Caco-2 (cell line): Measurements from ENCODE around the gene NOS3. TPM values are rescaled to one million over a fixed set of nuclear protein-coding genes. Genes with fewer than 3 reads are reported as not detected.

ENCODE experiments used
- BruUV-seq: library from RNA; stranded (reverse); fragments of 400-500 nt; replicated peaks from 2 replicates; lab custom pipeline; 2021; lab: Mats Ljungman, UMichigan
- CTCF ChIA-PET: fragments of 300-600 bp; sonication (Branson Sonifier 250); formaldehyde crosslinking; loops from one replicate; lab custom pipeline; 2022; ENCODE audit warnings: antibody characterized with exemption; lab: Charles Lee
- POLR2A ChIA-PET: fragments of 300-600 bp; sonication (Branson Sonifier 250); formaldehyde crosslinking; loops from one replicate; lab custom pipeline; 2022; ENCODE audit warnings: antibody characterized with exemption; lab: Charles Lee
- DNase-seq, 2 experiments: peaks; one replicate each; pipeline versions ENCODE4 v3.0.0 to v3.0.0-alpha.2; 2020 to 2022
- H3K27me3 ChIP-seq: replicated peaks from 2 replicates; pipeline ENCODE4 v1.6.0; 2011; ENCODE audit warnings: low read length; ENCODE audit not compliant: control insufficient read depth, insufficient read depth
- H3K36me3 ChIP-seq: 2 replicates; pipeline ENCODE4 v1.5.1; 2011; ENCODE audit warnings: low read length; ENCODE audit not compliant: control insufficient read depth, insufficient read depth
- H3K4me1 ChIP-seq: fragments of 250-450 bp; sonication (Bioruptor Pico); 2 replicates; pipeline ENCODE4 v1.5.1; 2020; ENCODE audit warnings: mild to moderate bottlenecking
- H3K4me3 ChIP-seq: 2 replicates; pipeline ENCODE4 v1.5.1; 2011; ENCODE audit warnings: low read depth, mild to moderate bottlenecking, control low read depth, low read length
- H3K9me3 ChIP-seq: fragments of 250-450 bp; sonication (Bioruptor Pico); 2 replicates; pipeline ENCODE4 v1.5.1; 2020; ENCODE audit warnings: mild to moderate bottlenecking, moderate library complexity
- H3K27ac Mint-ChIP-seq: one replicate; pipeline ENCODE4 v1.8.0; 2022; ENCODE audit warnings: mixed read lengths; ENCODE audit not compliant: unreplicated experiment
- H3K27me3 Mint-ChIP-seq: one replicate; pipeline ENCODE4 v1.8.0; 2022; ENCODE audit warnings: mixed read lengths; ENCODE audit not compliant: insufficient read depth, unreplicated experiment
- H3K36me3 Mint-ChIP-seq: one replicate; pipeline ENCODE4 v1.8.0; 2022; ENCODE audit warnings: mild to moderate bottlenecking, mixed read lengths; ENCODE audit not compliant: insufficient read depth, unreplicated experiment
- H3K4me1 Mint-ChIP-seq: one replicate; pipeline ENCODE4 v1.8.0; 2022; ENCODE audit warnings: low read depth, mixed read lengths; ENCODE audit not compliant: unreplicated experiment
- H3K4me3 Mint-ChIP-seq: one replicate; pipeline ENCODE4 v1.8.0; 2022; ENCODE audit warnings: mild to moderate bottlenecking, moderate library complexity, mixed read lengths; ENCODE audit not compliant: unreplicated experiment
- H3K9me3 Mint-ChIP-seq: one replicate; pipeline ENCODE4 v1.8.0; 2022; ENCODE audit warnings: mixed read lengths; ENCODE audit not compliant: unreplicated experiment
- intact Hi-C: fragments of 100-400 bp; cut with micrococcal nuclease; formaldehyde crosslinking; loops from one replicate; pipeline ENCODE4 v1.10.0; 2022; ENCODE audit not compliant: unreplicated experiment
- total RNA-seq: library from RNA; stranded (reverse); gene quantifications from 2 replicates; pipeline ENCODE4 v1.2.3, GENCODE V29; 2022
- TF ChIP-seq, protein P1 (sequence below), 2 experiments: fragments of 200-600 bp in 1 of 2; IDR thresholded peaks; 1 replicate in 1 of 2; 2 replicates in 1 of 2; pipeline versions ENCODE4 v1.5.1 to v1.8.0; 2011 to 2022; ENCODE audit warnings: antibody characterized with exemption in 1 of 2, control low read depth in 1 of 2, inconsistent platforms in 1 of 2, low read depth in 1 of 2, low read length in 1 of 2, mild to moderate bottlenecking in 1 of 2, moderate library complexity in 1 of 2; ENCODE audit not compliant: insufficient read depth in 1 of 2, severe bottlenecking in 1 of 2, unreplicated experiment in 1 of 2

NOS3 gene
- total RNA-seq, 1 experiment from 2014 or later, result 1.1 TPM

- Mint-ChIP-seq H3K27ac (peak within 1 kb of the TSS; percentile 99), H3K4me3 (peak within 1 kb of the TSS; percentile 87), H3K9me3 (no peaks in the 10 kb centered on the region), H3K27me3 (no peaks in the 10 kb centered on the region), H3K36me3 (peaks cover 15% of the 10 kb centered on the region), H3K4me1 (peaks cover 35% of the 10 kb centered on the region)
- H3K9me3 ChIP-seq, result no peaks in the 10 kb centered on the region
- peak within 1 kb of the TSS; percentile 70 for H3K4me3 ChIP-seq
- H3K4me1 ChIP-seq, result peaks cover 30% of the 10 kb centered on the region
- intact Hi-C loops, result loop anchor here (1.0 to 2.0 kb wide), 7 partner anchors 10 to 199 kb away; partner anchors contain the start of genes ABCF2 and TMUB1
- BruUV-seq, result TSS peak; percentile 78
- TF ChIP-seq, protein P1, sequence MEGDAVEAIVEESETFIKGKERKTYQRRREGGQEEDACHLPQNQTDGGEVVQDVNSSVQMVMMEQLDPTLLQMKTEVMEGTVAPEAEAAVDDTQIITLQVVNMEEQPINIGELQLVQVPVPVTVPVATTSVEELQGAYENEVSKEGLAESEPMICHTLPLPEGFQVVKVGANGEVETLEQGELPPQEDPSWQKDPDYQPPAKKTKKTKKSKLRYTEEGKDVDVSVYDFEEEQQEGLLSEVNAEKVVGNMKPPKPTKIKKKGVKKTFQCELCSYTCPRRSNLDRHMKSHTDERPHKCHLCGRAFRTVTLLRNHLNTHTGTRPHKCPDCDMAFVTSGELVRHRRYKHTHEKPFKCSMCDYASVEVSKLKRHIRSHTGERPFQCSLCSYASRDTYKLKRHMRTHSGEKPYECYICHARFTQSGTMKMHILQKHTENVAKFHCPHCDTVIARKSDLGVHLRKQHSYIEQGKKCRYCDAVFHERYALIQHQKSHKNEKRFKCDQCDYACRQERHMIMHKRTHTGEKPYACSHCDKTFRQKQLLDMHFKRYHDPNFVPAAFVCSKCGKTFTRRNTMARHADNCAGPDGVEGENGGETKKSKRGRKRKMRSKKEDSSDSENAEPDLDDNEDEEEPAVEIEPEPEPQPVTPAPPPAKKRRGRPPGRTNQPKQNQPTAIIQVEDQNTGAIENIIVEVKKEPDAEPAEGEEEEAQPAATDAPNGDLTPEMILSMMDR (IDR thresholded peaks at IDR 0.05; ENCODE audit: insufficient read depth in 1 of 2, low read depth in 1 of 2, low read length in 1 of 2, severe bottlenecking in 1 of 2, unreplicated experiment in 1 of 2), result peak; percentile 65 to 67
- H3K36me3 ChIP-seq, result no peaks in the 10 kb centered on the region
- ChIA-PET POLR2A (interaction anchor here (0.5 to 1.9 kb wide), 11 partner anchors 10 to 199 kb away, joined by 3 to 20 read pairs (median 5); partner anchors contain the start of genes ABCF2, FASTK and SLC4A2), CTCF (interaction anchor here (0.6 to 2.0 kb wide), 26 partner anchors 9 to 199 kb away, joined by 3 to 54 read pairs (median 4); partner anchors contain the start of genes ABCF2, ASIC3, CDK5 and SLC4A2)
- no peaks in the 10 kb centered on the region for H3K27me3 ChIP-seq
- DNase-seq, result peak; percentile 100
Measured at GRCh38 chr7:151028131-151028947, 37.5 kb downstream of the NOS3 start, which contains the start of gene ABCB8. TSS of gene ABCB8 (plus strand) at chr7:151028450. CDS start at chr7:151028516, 66 bp downstream.

DNA sequence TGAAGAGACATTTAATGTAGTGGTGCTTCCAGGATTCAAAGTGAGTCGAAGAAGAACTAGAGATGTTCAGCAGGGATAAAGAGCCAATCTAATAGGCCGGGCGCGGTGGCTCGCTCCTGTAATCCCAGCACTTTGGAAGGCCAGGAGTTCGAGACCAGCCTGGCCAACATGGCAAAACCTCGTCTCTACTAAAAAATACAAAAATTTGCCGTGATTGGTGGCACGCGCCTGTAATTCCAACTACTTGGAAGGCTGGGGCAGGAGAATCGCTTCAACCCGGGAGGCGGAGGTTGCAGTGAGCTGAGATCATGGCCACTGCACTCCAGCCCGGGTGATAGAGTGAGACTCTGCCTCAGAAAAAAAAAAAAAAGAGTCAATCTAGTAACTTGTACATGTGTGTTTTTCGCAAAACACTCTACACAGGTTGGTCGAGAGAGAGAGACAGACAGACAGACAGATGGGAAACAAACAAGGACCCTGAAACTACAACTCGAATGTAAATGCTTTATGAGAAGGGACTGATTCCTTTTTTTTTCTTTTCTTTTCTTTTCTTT is 38.2 kb downstream of the NOS3 start:
- Histone ChIP-seq H3K27me3 (no peaks in the 10 kb centered on the region), H3K9me3 (no peaks in the 10 kb centered on the region), H3K4me1 (peaks cover 30% of the 10 kb centered on the region), H3K36me3 (no peaks in the 10 kb centered on the region), H3K4me3 (peak overlapping the region; percentile 70)
- Mint-ChIP-seq H3K36me3 (peaks cover 15% of the 10 kb centered on the region), H3K27ac (peak overlapping the region; percentile 99), H3K4me1 (peaks cover 35% of the 10 kb centered on the region), H3K9me3 (no peaks in the 10 kb centered on the region), H3K27me3 (no peaks in the 10 kb centered on the region), H3K4me3 (peak overlapping the region; percentile 87)
- no peak for DNase-seq
- intact Hi-C loops, result loop anchor here (1.0 to 2.0 kb wide), 7 partner anchors 11 to 198 kb away; partner anchors contain the start of genes ABCF2 and TMUB1
- CTCF ChIA-PET, result interaction anchor here (0.6 to 2.0 kb wide), 16 partner anchors 10 to 198 kb away, joined by 3 to 54 read pairs (median 5); partner anchors contain the start of genes ABCF2, CDK5, SLC4A2 and TMUB1
- POLR2A ChIA-PET, result interaction anchor here (0.7 to 1.9 kb wide), 7 partner anchors 30 to 198 kb away, joined by 3 to 20 read pairs (median 5); partner anchors contain the start of genes ABCF2 and FASTK
- BruUV-seq, result no TSS peak
- TF ChIP-seq, protein P1 (IDR thresholded peaks at IDR 0.05; ENCODE audit: insufficient read depth in 1 of 2, low read depth in 1 of 2, low read length in 1 of 2, severe bottlenecking in 1 of 2, unreplicated experiment in 1 of 2), result peak in 1 of 2 experiments; percentile 25

DNA sequence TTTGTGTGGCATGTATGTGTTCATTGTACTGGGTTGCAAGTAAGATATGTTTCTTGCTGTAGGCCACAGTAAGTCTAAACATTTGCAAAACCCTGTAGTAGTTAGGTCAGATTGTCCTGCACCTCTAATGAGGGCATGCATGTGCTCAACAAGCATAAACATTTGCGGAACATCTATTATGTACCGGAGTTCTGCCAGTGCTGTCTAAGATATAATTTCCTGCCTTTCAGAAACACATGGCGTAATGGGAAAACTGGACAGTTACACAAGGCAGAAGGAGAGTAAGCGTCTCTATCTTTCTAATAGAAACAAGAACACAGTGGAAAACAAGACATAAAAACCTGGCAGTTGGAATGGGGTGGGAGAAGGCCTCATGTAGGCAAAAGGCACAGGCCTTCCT is 40.2 kb downstream of the NOS3 start:
- BruUV-seq, result no TSS peak
- H3K9me3 Mint-ChIP-seq, result no peaks in the 10 kb centered on the region
- H3K27ac Mint-ChIP-seq, result no peak overlapping the region
- Histone ChIP-seq H3K4me3 (no peak overlapping the region), H3K36me3 (no peaks in the 10 kb centered on the region), H3K27me3 (no peaks in the 10 kb centered on the region), H3K9me3 (no peaks in the 10 kb centered on the region), H3K4me1 (peaks cover 13% of the 10 kb centered on the region)
- H3K36me3 Mint-ChIP-seq, result peaks cover 15% of the 10 kb centered on the region
- POLR2A ChIA-PET, result no interaction called here
- TF ChIP-seq, protein P1 (IDR thresholded peaks at IDR 0.05; ENCODE audit: insufficient read depth in 1 of 2, low read depth in 1 of 2, low read length in 1 of 2, severe bottlenecking in 1 of 2, unreplicated experiment in 1 of 2), result no peak
- DNase-seq, result no peak
- H3K4me1 Mint-ChIP-seq, result peaks cover 26% of the 10 kb centered on the region
- no peak overlapping the region for H3K4me3 Mint-ChIP-seq
- H3K27me3 Mint-ChIP-seq, result no peaks in the 10 kb centered on the region
- intact Hi-C loops, result no loop called here
- CTCF ChIA-PET, result no interaction called here
